Karpas-422 (cell line): ENCODE results near the gene ELOA. TPM values are rescaled to one million over a fixed set of nuclear protein-coding genes. Genes with fewer than 3 reads are reported as not detected.

Experiments
- DNase-seq: peaks from one replicate; pipeline ENCODE4 v3.0.0-alpha.2; 2015
- H2AFZ ChIP-seq: fragments of 200-600 bp; sonication (generic); 2 replicates; pipeline ENCODE4 v1.6.1; 2014; ENCODE audit warnings: antibody characterized with exemption, low read length, mixed read lengths
- H3K27ac ChIP-seq: fragments of 200-600 bp; sonication (generic); 2 replicates; pipeline ENCODE4 v1.5.1; 2014; ENCODE audit warnings: mild to moderate bottlenecking, low read length, moderate library complexity
- H3K27me3 ChIP-seq: fragments of 200-600 bp; sonication (generic); 2 replicates; pipeline ENCODE4 v1.6.1; 2014; ENCODE audit warnings: low read length, mixed read lengths
- H3K36me3 ChIP-seq: fragments of 200-600 bp; sonication (generic); 2 replicates; pipeline ENCODE4 v1.6.1; 2014; ENCODE audit warnings: low read length, mixed read lengths; ENCODE audit not compliant: insufficient read depth
- H3K4me1 ChIP-seq: fragments of 200-600 bp; sonication (generic); 2 replicates; pipeline ENCODE4 v1.6.1; 2014; ENCODE audit warnings: mild to moderate bottlenecking, low read length, mixed read lengths
- H3K4me2 ChIP-seq: fragments of 200-600 bp; sonication (generic); 2 replicates; pipeline ENCODE4 v1.6.1; 2014; ENCODE audit warnings: low read length, low read depth, mild to moderate bottlenecking; ENCODE audit not compliant: poor library complexity, severe bottlenecking
- H3K4me3 ChIP-seq: fragments of 200-600 bp; sonication (generic); 2 replicates; pipeline ENCODE4 v1.5.1; 2014; ENCODE audit warnings: mild to moderate bottlenecking, antibody characterized with exemption, low read length, mixed read lengths
- H3K79me2 ChIP-seq: fragments of 200-600 bp; sonication (generic); 2 replicates; pipeline ENCODE4 v1.6.1; 2014; ENCODE audit warnings: mild to moderate bottlenecking, low read length, mixed read lengths
- H3K9ac ChIP-seq: fragments of 200-600 bp; sonication (generic); 2 replicates; pipeline ENCODE4 v1.6.0; 2014; ENCODE audit warnings: low read length
- H3K9me2 ChIP-seq: fragments of 200-600 bp; sonication (generic), shearing (Covaris generic); replicated peaks from 2 replicates; pipeline ENCODE4 v1.6.0; 2014; ENCODE audit warnings: mild to moderate bottlenecking, low read length, moderate library complexity; ENCODE audit not compliant: insufficient read depth
- H3K9me3 ChIP-seq: fragments of 300-700, 200-600 bp; sonication (generic); 2 replicates; pipeline ENCODE4 v1.6.1; 2014; ENCODE audit warnings: low read length, mixed read lengths
- H4K20me1 ChIP-seq: fragments of 200-600 bp; sonication (generic); 2 replicates; pipeline ENCODE4 v1.6.1; 2014; ENCODE audit warnings: mild to moderate bottlenecking, antibody characterized with exemption, low read length, low read depth; ENCODE audit not compliant: insufficient read depth
- total RNA-seq: library from RNA; depleted of rRNA; stranded (reverse); fragments of >200 nt; shearing (Covaris generic); gene quantifications from 2 replicates; pipeline ENCODE4 v1.2.3, GENCODE V29; 2014; ENCODE audit warnings: low replicate concordance

The ELOA gene
- total RNA-seq, 1 experiment from 2014 or later = 14.6 TPM

DNA sequence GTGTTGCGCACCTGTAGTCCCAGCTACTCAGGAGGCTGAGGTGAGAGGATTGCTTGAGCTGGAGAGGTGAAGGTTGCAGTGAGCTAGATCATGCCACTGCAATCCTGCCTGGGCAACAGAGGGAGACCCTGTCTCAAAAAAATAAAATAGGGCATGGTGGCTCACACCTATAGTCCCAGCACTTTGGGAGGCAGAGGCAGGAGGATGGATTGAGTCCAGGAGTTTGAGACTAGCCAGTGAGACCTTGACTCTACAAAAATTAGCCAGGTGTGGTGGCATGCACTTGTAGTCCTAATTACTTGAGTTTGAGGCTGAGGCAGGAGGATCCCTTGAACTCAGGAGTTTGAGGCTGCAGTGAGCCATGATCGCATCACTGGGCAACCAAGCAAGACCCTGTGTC, 42.0 kb upstream of the ELOA start:
- Histone ChIP-seq H3K36me3 (peaks cover 52% of the 10 kb centered on the region), H4K20me1 (peaks cover 44% of the 10 kb centered on the region)

DNA sequence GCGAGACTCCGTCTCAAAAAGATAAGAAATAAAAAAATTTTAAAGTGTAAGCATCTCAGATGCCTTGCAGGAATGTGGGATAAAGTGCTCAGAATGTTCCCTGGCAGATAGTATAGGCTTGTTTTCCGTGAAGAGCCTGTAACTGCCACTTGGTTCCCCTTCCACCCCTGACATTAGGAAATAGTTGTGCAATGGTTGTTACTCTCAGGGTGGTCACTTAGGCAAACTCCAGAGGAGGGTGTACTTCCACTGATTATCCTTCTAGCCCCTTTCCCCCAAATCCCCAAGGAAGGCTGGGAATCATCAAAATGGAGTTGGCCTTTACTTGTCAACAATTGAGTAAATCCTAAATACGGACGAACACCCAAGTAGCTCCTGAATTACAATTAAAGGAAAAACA, 41.3 kb upstream of the ELOA start:
- Histone ChIP-seq H3K4me2 (no peak overlapping the region), H3K9me3 (no peaks in the 10 kb centered on the region), H3K27me3 (no peaks in the 10 kb centered on the region), H3K4me3 (no peak overlapping the region), H3K27ac (no peak overlapping the region), H4K20me1 (peaks cover 37% of the 10 kb centered on the region), H2AFZ (no peak overlapping the region), H3K9ac (no peak overlapping the region), H3K79me2 (peaks cover 20% of the 10 kb centered on the region), H3K4me1 (no peaks in the 10 kb centered on the region), H3K9me2 (no peaks in the 10 kb centered on the region), H3K36me3 (peaks cover 45% of the 10 kb centered on the region)
- DNase-seq = no peak

More for the DNA sequence above, 42.0 kb upstream of the ELOA start:
- no peak for DNase-seq
- Histone ChIP-seq H3K4me2 (no peak overlapping the region), H3K9me2 (no peaks in the 10 kb centered on the region), H3K79me2 (peaks cover 27% of the 10 kb centered on the region), H3K9me3 (no peaks in the 10 kb centered on the region), H3K4me1 (no peaks in the 10 kb centered on the region), H3K4me3 (no peak overlapping the region), H3K9ac (no peak overlapping the region), H3K27me3 (no peaks in the 10 kb centered on the region), H3K27ac (no peak overlapping the region), H2AFZ (no peak overlapping the region)

DNA sequence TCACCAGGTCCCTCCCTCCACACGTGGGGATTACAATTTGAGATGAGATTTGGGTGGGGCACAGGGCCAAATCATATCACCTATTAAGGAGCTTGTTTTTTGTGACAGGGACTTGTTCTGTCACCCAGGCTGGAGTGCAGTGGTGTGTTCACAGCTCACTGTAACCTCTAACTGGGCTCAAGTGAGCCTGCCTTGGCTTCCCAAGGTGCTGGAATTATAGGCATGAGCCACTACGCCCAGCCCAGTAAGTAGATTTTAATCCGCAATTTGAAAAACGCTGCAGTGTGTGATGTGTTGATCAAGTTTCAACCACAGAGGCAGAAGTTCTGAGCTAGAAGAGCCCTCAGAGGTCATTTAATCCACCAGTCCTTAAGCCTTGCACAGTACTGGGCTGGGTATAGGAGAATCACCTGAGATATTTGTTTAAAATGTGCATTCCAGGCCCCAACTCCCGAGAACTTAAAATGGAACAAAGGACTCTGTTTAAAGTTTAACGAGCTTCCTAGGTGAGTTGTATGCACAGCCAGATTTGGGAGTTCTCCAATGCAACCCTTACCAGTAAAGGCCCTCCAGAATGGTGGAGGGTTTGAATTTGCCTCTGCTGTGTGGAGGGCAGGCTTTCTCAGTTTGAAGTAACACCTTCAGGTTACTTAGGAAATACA, 38.3 kb upstream of the ELOA start:
- Histone ChIP-seq H3K36me3 (peaks cover 20% of the 10 kb centered on the region; the same call in 1 of the 2 replicates), H3K4me2 (no peak overlapping the region), H3K4me3 (no peak overlapping the region), H3K27me3 (no peaks in the 10 kb centered on the region), H3K27ac (no peak overlapping the region), H3K9me3 (no peaks in the 10 kb centered on the region), H4K20me1 (peaks cover 15% of the 10 kb centered on the region; the same call in 1 of the 2 replicates), H3K79me2 (0 out of 2 replicates have a peak, but pooled peaks cover 2% of the 10 kb centered on the region), H3K4me1 (no peaks in the 10 kb centered on the region), H2AFZ (no peak overlapping the region), H3K9ac (no peak overlapping the region), H3K9me2 (no peaks in the 10 kb centered on the region)
- DNase-seq = no peak

DNA sequence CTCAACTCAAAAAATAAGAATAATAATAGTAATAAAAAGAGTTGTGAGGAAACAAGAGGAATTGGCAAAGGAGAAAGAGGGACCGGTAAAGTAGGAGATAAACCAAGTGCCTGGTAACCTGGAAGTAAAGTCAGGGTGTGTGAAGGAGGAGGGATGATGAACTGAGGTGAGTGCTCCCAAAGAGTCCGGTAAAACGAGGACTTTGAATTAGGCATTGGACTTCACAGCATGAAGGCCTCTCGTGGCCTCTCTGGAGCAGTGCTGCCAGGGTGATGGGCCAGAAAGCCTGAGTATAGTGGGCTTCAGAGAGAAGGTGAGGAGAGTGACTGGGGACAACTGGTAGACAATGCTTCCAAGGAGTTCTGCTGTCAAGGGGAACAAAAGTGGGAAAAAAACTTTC, 34.0 kb upstream of the ELOA start:
- no peak overlapping the region for H3K9ac ChIP-seq
- no peak overlapping the region for H3K4me2 ChIP-seq
- H3K4me3 ChIP-seq = no peak overlapping the region
- H3K9me2 ChIP-seq = no peaks in the 10 kb centered on the region
- DNase-seq = no peak
- H2AFZ ChIP-seq = no peak overlapping the region
- H4K20me1 ChIP-seq = 0 out of 2 replicates have a peak, but pooled peaks cover 5% of the 10 kb centered on the region
- no peaks in the 10 kb centered on the region for H3K4me1 ChIP-seq
- no peaks in the 10 kb centered on the region for H3K9me3 ChIP-seq
- no peak overlapping the region for H3K27ac ChIP-seq
- H3K36me3 ChIP-seq = no peaks in the 10 kb centered on the region
- H3K27me3 ChIP-seq = no peaks in the 10 kb centered on the region
- H3K79me2 ChIP-seq = no peaks in the 10 kb centered on the region

DNA sequence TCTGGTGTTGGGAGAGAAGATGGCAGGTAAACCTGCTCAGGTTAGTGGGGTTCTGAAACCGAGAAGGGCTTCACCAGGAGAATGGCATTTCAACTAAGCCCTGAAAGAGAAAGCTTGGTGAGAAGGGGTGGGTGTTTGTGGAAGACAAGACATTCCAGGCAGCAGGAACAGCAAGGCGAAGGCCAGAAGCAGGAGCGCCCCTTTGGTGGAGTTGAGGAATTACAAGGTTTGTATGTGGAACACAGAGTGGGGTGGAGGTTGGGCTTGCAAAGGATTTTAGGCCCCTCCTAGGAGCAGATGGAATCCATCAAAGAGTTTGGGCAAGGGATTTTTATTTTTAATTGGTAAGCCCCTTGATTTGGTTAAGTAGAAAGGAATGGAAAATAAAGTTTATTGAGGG, 24.8 kb upstream of the ELOA start:
- no peaks in the 10 kb centered on the region for H3K36me3 ChIP-seq
- peaks cover 39% of the 10 kb centered on the region for H3K4me1 ChIP-seq
- peak; percentile 70 for DNase-seq
- H3K9me2 ChIP-seq = no peaks in the 10 kb centered on the region
- H3K79me2 ChIP-seq = no peaks in the 10 kb centered on the region
- H4K20me1 ChIP-seq = peaks cover 15% of the 10 kb centered on the region
- H3K27me3 ChIP-seq = no peaks in the 10 kb centered on the region
- no peaks in the 10 kb centered on the region for H3K9me3 ChIP-seq
- H2AFZ ChIP-seq = no peak overlapping the region
- no peak overlapping the region for H3K27ac ChIP-seq
- no peak overlapping the region for H3K4me3 ChIP-seq
- no peak overlapping the region for H3K4me2 ChIP-seq
- H3K9ac ChIP-seq = no peak overlapping the region

DNA sequence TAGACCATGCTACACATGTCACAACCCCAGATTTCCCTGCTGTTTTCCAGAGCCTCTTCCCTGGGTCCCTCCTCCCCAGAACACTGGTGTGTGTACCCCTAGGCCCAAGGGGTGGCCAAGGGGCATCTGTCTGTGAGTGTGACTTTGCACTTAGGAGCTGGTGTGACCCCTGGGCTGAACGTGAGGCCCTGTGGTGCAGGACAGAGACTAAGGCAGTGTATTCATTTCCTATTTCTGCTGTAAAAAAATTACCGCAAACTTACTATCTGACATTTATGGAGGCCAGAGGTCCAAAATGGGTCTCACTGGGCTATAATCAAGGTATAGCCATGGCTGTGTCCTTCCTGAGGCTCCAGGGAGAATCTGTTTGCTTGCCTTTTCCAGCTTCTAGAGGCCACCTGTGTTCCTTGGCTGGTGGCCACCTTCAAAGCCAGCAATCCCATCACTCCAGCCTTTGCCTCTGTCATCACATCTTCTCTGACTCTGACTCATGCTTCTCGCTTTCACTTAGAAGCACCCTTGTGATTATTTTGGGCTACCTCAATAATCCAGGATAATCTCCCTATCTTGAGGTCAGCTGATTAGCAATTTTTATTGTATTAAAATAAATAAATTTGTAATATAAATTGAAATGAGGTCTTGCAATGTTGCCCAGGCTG, 24.0 kb upstream of the ELOA start:
- H2AFZ ChIP-seq = no peak overlapping the region
- H3K9me2 ChIP-seq = no peaks in the 10 kb centered on the region
- no peak for DNase-seq
- H3K27me3 ChIP-seq = no peaks in the 10 kb centered on the region
- H3K27ac ChIP-seq = no peak overlapping the region
- H3K9ac ChIP-seq = no peak overlapping the region
- H3K79me2 ChIP-seq = no peaks in the 10 kb centered on the region
- H3K4me3 ChIP-seq = no peak overlapping the region
- H3K4me1 ChIP-seq = peaks cover 44% of the 10 kb centered on the region
- peaks cover 15% of the 10 kb centered on the region for H4K20me1 ChIP-seq
- H3K4me2 ChIP-seq = no peak overlapping the region
- no peaks in the 10 kb centered on the region for H3K36me3 ChIP-seq
- H3K9me3 ChIP-seq = no peaks in the 10 kb centered on the region

DNA sequence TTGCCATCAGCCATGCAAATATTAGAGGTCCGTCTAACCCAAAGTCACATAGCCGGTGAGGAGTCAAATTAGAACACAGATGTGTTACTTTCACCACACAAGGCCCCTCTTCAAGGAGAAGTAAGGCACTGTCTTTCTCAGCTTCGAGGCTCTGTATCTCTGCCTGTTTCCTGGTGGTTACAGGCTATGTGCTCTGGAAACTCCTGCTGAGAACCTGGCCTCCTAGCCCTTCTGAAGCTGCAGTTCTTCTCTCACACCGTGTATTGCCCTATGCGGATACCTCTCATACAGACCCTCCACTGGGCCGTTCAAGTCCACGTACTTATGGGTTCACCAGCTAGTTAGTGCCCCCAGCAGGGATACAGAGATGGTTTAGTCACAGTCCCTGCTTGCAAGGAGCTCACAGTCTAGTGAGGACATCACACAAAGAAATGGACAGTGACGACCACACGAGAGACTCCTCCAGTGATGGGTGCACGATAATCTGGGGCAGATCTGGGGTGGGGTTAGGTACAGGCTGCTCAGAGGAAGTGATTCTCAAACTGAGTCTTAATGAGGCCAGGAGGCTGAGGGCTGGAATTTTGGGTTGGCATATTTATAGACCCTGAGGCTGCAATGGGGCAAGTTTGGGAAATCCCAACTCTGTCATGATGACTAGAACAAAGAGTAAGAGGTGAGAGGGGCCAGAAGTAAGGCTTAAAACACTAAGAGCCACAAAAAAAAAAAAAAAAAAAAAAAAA, 22.8 kb upstream of the ELOA start:
- Histone ChIP-seq H3K79me2 (no peaks in the 10 kb centered on the region), H3K9me2 (no peaks in the 10 kb centered on the region), H3K4me3 (peak overlapping the region; percentile 23; the same call in 1 of the 2 replicates), H3K27me3 (no peaks in the 10 kb centered on the region), H3K4me2 (peak overlapping the region; percentile 45), H3K9ac (0 out of 2 replicates have a peak overlapping the region, but pooled peaks have one; percentile 7), H3K4me1 (peaks cover 36% of the 10 kb centered on the region), H3K27ac (no peak overlapping the region), H3K36me3 (no peaks in the 10 kb centered on the region), H2AFZ (no peak overlapping the region), H4K20me1 (peaks cover 15% of the 10 kb centered on the region), H3K9me3 (no peaks in the 10 kb centered on the region)
- peak; percentile 57 for DNase-seq

DNA sequence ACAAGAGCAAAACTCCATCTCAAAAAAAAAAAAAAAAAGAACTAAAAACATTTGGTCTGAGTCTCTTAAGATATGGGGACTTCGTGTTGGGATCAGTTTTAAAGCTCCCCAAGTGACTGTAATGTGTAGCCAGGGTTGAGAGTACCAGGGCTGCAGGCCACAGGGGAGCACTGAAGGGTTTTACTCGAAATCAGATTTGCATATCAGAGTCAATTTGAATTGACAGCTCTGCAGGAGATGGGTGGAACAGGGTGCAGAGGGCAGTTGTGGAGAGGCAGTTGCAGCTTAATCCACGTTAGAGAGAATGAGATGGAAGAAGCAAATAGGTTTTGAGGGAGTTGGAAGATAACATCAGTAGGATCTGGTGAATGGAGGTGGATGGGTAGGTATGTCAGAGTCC, 20.6 kb upstream of the ELOA start:
- Histone ChIP-seq H3K4me2 (peak overlapping the region; percentile 61), H3K27ac (no peak overlapping the region), H3K9me3 (no peaks in the 10 kb centered on the region), H3K4me3 (no peak overlapping the region; the same call in 1 of the 2 replicates), H3K79me2 (no peaks in the 10 kb centered on the region), H3K27me3 (no peaks in the 10 kb centered on the region), H2AFZ (no peak overlapping the region), H3K9me2 (no peaks in the 10 kb centered on the region), H4K20me1 (peaks cover 15% of the 10 kb centered on the region), H3K4me1 (peaks cover 47% of the 10 kb centered on the region), H3K9ac (no peak overlapping the region), H3K36me3 (no peaks in the 10 kb centered on the region)
- peak; percentile 91 for DNase-seq
